GM12878 (cell line): ENCODE data around the gene LRRC8D. TPM values are rescaled to one million over a fixed set of nuclear protein-coding genes. Genes with fewer than 3 reads are reported as not detected.

Experiments
- ATF7 ChIP-seq: fragments of 450-650 bp; IDR thresholded peaks from 2 replicates; pipeline ENCODE4 v1.6.1; 2016; ENCODE audit warnings: low read depth, mild to moderate bottlenecking
- BMI1 ChIP-seq: fragments of 450-650 bp; IDR thresholded peaks from 2 replicates; pipeline ENCODE4 v1.6.1; 2016; ENCODE audit warnings: mild to moderate bottlenecking, moderate library complexity, borderline replicate concordance
- CBFB ChIP-seq: IDR thresholded peaks from 2 replicates; pipeline ENCODE4 v1.6.1; 2016; ENCODE audit warnings: antibody characterized with exemption, low read depth
- DPF2 ChIP-seq: fragments of 450-650 bp; IDR thresholded peaks from 2 replicates; pipeline ENCODE4 v1.6.1; 2017; ENCODE audit warnings: mild to moderate bottlenecking
- EED ChIP-seq: sonication (generic); IDR thresholded peaks from 2 replicates; pipeline ENCODE4 v1.6.1; 2016; ENCODE audit warnings: antibody characterized with exemption, low read depth
- EZH2 ChIP-seq: IDR thresholded peaks from 2 replicates; pipeline ENCODE4 v1.6.1; 2012; ENCODE audit warnings: low read depth, mild to moderate bottlenecking, control low read depth, inconsistent platforms, low read length, borderline replicate concordance; ENCODE audit not compliant: control insufficient read depth
- FOXM1 ChIP-seq: IDR thresholded peaks from 2 replicates; pipeline ENCODE4 v1.6.1; 2012; ENCODE audit warnings: low read depth, mild to moderate bottlenecking, inconsistent platforms, low read length, moderate library complexity
- GATAD2B ChIP-seq: fragments of 450-650 bp; conservative IDR thresholded peaks from 2 replicates; pipeline ENCODE4 v1.6.1; 2017; ENCODE audit warnings: low read depth, mild to moderate bottlenecking, moderate library complexity
- NFIC ChIP-seq: IDR thresholded peaks from 2 replicates; pipeline ENCODE4 v1.6.1; 2012; ENCODE audit warnings: low read depth, mild to moderate bottlenecking, inconsistent platforms, low read length, moderate library complexity
- NFXL1 ChIP-seq: fragments of 450-650 bp; IDR thresholded peaks from 2 replicates; pipeline ENCODE4 v1.6.1; 2017; ENCODE audit warnings: antibody characterized with exemption, mild to moderate bottlenecking, borderline replicate concordance
- RAD51 ChIP-seq: fragments of 450-650 bp; IDR thresholded peaks from 2 replicates; pipeline ENCODE4 v1.6.1; 2016; ENCODE audit warnings: moderate library complexity, mild to moderate bottlenecking, inconsistent platforms
- RFX5 ChIP-seq: IDR thresholded peaks from 2 replicates; pipeline ENCODE4 v1.6.1; 2011; ENCODE audit warnings: low read depth, low read length, improper control_type of control experiment
- TAF1 ChIP-seq: IDR thresholded peaks from 2 replicates; pipeline ENCODE4 v1.6.1; 2011; ENCODE audit warnings: mild to moderate bottlenecking, low read depth, low read length, borderline replicate concordance
- TARDBP ChIP-seq: IDR thresholded peaks from 2 replicates; pipeline ENCODE4 v1.6.1; 2016; ENCODE audit warnings: borderline replicate concordance
- TCF12 ChIP-seq: IDR thresholded peaks from 2 replicates; pipeline ENCODE4 v1.6.1; 2011; ENCODE audit warnings: low read depth, mild to moderate bottlenecking, low read length
- ZNF274 ChIP-seq: IDR thresholded peaks from one replicate; pipeline ENCODE4 v1.8.0; 2011; ENCODE audit not compliant: insufficient read length, insufficient read depth
- polyA plus RNA-seq, 11 experiments: library from polyadenylated mRNA; depleted of rRNA in 4 of 11; unstranded in 6 of 11; stranded (reverse) in 5 of 11; fragments of >200 nt; fragmentation: Nextera tagmentation in 4 of 11; fragmentation: Illumina TruSeq in 1 of 11; extraction: Ambion mirVana in 4 of 11; extraction: Trizol in 1 of 11; gene quantifications; 1 replicate in 1 of 11; 2 replicates in 10 of 11; pipeline versions ENCODE4 v1.2.1 to v1.2.3, GENCODE V29; 2011 to 2016; ENCODE audit warnings: inconsistent platforms in 2 of 11, missing spikeins in 2 of 11, low read depth in 1 of 11
- total RNA-seq, 4 experiments: library from RNA; depleted of rRNA in 3 of 4; stranded (reverse); fragments of >200 nt in 3 of 4; fragmentation: Illumina TruSeq in 1 of 4; extraction: Trizol in 1 of 4; gene quantifications; 2 replicates each; pipeline versions ENCODE4 v1.2.1 to v1.2.3, GENCODE V29; 2013 to 2021
- TF ChIP-seq, protein P1 (sequence below): fragments of 450-650 bp; IDR thresholded peaks from 2 replicates; pipeline ENCODE4 v1.6.1; 2016; ENCODE audit warnings: mild to moderate bottlenecking
- TF ChIP-seq, protein P2 (sequence below): IDR thresholded peaks from 2 replicates; pipeline ENCODE4 v1.6.1; 2012; ENCODE audit warnings: mild to moderate bottlenecking, low read depth, low read length
- TF ChIP-seq, protein P3 (sequence below): IDR thresholded peaks from 2 replicates; pipeline ENCODE4 v1.6.1; 2011; ENCODE audit warnings: borderline replicate concordance, low read depth, mild to moderate bottlenecking, moderate library complexity, low read length; ENCODE audit not compliant: insufficient read depth, poor library complexity, severe bottlenecking
- TF ChIP-seq, protein P4 (sequence below): IDR thresholded peaks from 2 replicates; pipeline ENCODE4 v1.6.1; 2011; ENCODE audit warnings: borderline replicate concordance, low read depth, mild to moderate bottlenecking, moderate library complexity, mixed read lengths, low read length; ENCODE audit not compliant: insufficient read depth; ENCODE audit errors: extremely low read length
- TF ChIP-seq, protein P5 (sequence below), 3 experiments: IDR thresholded peaks in 2 of 3; conservative IDR thresholded peaks in 1 of 3; 2 replicates each; pipeline ENCODE4 v1.5.1; 2011; ENCODE audit warnings: low read depth in 3 of 3, low read length in 3 of 3, mild to moderate bottlenecking in 3 of 3, control low read depth in 2 of 3, moderate library complexity in 2 of 3, inconsistent platforms in 1 of 3, mixed read lengths in 1 of 3; ENCODE audit not compliant: control insufficient read depth in 2 of 3, insufficient read depth in 1 of 3; ENCODE audit errors: extremely low read depth in 1 of 3

The LRRC8D gene
- total and polyA plus RNA-seq, 10 of the 15 experiments (the other 5 are each of a cell fraction or from before 2014, with no cell fraction given): 5.6 to 44.1 (median 26.8) TPM

DNA sequence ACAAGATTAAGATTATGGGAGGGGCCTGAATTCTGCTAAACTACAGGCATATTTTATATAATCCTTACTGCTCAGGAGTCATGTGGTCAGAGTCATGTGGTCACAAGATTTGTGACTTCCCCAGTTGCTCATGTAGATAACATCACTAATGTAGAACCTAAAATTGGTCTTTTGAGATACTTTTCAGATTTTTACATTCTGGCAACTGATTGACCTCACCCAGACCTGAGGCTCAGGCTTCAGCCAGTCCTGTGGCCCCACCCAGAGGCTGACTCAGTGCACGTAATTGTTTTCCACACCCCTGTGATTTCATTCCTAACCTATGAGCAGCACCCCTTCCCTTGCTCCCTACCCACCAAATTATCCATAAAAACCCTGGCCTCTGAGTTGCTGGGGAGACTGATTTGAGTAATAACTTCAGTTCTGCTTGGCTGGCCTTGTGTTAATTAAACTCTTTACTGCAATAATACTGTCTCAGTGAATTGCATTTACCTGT lies 132.3 kb downstream of the LRRC8D start (continued):
- TF ChIP-seq, protein P1, sequence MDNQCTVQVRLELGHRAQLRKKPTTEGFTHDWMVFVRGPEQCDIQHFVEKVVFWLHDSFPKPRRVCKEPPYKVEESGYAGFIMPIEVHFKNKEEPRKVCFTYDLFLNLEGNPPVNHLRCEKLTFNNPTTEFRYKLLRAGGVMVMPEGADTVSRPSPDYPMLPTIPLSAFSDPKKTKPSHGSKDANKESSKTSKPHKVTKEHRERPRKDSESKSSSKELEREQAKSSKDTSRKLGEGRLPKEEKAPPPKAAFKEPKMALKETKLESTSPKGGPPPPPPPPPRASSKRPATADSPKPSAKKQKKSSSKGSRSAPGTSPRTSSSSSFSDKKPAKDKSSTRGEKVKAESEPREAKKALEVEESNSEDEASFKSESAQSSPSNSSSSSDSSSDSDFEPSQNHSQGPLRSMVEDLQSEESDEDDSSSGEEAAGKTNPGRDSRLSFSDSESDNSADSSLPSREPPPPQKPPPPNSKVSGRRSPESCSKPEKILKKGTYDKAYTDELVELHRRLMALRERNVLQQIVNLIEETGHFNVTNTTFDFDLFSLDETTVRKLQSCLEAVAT: no peak
- TF ChIP-seq ZNF274 (no peak), EZH2 (no peak), FOXM1 (0 out of 2 replicates have a peak, but pooled peaks have one; percentile 13), NFXL1 (no peak), CBFB (no peak), DPF2 (no peak), TARDBP (no peak), RFX5 (no peak), EED (0 out of 2 replicates have a peak, but pooled peaks have one; percentile 18), NFIC (no peak), TAF1 (no peak), BMI1 (no peak), RAD51 (peak; percentile 94), TCF12 (no peak), ATF7 (0 out of 2 replicates have a peak, but pooled peaks have one; percentile 14), GATAD2B (no peak)
- TF ChIP-seq, protein P2, sequence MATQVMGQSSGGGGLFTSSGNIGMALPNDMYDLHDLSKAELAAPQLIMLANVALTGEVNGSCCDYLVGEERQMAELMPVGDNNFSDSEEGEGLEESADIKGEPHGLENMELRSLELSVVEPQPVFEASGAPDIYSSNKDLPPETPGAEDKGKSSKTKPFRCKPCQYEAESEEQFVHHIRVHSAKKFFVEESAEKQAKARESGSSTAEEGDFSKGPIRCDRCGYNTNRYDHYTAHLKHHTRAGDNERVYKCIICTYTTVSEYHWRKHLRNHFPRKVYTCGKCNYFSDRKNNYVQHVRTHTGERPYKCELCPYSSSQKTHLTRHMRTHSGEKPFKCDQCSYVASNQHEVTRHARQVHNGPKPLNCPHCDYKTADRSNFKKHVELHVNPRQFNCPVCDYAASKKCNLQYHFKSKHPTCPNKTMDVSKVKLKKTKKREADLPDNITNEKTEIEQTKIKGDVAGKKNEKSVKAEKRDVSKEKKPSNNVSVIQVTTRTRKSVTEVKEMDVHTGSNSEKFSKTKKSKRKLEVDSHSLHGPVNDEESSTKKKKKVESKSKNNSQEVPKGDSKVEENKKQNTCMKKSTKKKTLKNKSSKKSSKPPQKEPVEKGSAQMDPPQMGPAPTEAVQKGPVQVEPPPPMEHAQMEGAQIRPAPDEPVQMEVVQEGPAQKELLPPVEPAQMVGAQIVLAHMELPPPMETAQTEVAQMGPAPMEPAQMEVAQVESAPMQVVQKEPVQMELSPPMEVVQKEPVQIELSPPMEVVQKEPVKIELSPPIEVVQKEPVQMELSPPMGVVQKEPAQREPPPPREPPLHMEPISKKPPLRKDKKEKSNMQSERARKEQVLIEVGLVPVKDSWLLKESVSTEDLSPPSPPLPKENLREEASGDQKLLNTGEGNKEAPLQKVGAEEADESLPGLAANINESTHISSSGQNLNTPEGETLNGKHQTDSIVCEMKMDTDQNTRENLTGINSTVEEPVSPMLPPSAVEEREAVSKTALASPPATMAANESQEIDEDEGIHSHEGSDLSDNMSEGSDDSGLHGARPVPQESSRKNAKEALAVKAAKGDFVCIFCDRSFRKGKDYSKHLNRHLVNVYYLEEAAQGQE: no peak
- TF ChIP-seq, protein P3, sequence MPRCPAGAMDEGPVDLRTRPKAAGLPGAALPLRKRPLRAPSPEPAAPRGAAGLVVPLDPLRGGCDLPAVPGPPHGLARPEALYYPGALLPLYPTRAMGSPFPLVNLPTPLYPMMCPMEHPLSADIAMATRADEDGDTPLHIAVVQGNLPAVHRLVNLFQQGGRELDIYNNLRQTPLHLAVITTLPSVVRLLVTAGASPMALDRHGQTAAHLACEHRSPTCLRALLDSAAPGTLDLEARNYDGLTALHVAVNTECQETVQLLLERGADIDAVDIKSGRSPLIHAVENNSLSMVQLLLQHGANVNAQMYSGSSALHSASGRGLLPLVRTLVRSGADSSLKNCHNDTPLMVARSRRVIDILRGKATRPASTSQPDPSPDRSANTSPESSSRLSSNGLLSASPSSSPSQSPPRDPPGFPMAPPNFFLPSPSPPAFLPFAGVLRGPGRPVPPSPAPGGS: no peak
- TF ChIP-seq, protein P4, sequence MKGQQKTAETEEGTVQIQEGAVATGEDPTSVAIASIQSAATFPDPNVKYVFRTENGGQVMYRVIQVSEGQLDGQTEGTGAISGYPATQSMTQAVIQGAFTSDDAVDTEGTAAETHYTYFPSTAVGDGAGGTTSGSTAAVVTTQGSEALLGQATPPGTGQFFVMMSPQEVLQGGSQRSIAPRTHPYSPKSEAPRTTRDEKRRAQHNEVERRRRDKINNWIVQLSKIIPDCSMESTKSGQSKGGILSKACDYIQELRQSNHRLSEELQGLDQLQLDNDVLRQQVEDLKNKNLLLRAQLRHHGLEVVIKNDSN: no peak
- TF ChIP-seq, protein P5, sequence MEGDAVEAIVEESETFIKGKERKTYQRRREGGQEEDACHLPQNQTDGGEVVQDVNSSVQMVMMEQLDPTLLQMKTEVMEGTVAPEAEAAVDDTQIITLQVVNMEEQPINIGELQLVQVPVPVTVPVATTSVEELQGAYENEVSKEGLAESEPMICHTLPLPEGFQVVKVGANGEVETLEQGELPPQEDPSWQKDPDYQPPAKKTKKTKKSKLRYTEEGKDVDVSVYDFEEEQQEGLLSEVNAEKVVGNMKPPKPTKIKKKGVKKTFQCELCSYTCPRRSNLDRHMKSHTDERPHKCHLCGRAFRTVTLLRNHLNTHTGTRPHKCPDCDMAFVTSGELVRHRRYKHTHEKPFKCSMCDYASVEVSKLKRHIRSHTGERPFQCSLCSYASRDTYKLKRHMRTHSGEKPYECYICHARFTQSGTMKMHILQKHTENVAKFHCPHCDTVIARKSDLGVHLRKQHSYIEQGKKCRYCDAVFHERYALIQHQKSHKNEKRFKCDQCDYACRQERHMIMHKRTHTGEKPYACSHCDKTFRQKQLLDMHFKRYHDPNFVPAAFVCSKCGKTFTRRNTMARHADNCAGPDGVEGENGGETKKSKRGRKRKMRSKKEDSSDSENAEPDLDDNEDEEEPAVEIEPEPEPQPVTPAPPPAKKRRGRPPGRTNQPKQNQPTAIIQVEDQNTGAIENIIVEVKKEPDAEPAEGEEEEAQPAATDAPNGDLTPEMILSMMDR (IDR thresholded peaks at IDR 0.05 in 2 of 3, conservative IDR thresholded peaks at IDR 0.05 in 1 of 3; ENCODE audit: control insufficient read depth in 2 of 3, extremely low read depth in 1 of 3, insufficient read depth in 1 of 3, low read depth in 3 of 3, low read length in 3 of 3): peak; percentile 13 to 57 (median 37); a peak in 4 of 6 replicates
